ENCODE data around the gene DGKB.

DNA sequence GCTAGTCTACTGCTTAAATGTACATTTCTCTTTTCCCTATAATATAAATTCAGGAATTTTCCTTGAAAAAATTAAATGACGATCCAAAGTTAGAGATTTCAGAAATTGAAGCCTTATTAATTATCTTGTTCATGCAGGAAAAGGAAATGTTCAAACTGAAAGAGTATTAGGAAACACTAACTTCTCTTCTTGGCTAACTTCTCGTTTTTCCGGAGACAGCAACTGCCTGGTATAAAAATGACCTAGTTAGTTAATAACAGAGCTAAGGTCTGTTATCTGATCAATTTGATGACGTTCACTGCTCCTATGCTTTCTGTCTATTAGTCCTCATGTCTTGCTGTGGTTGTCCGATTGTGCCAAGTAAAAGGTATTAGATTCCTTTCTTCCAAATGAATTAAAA lies 212.5 kb downstream of the DGKB start:
- TF ChIP-seq CTCF (IDR thresholded peaks at IDR 0.05) (no peak), TAF1 (IDR thresholded peaks at IDR 0.05; ENCODE audit: borderline replicate concordance, low read depth, low read length) (no peak), POLR2AphosphoS5 (IDR thresholded peaks at IDR 0.05; ENCODE audit: low read depth, low read length) (no peak), NFIC (IDR thresholded peaks at IDR 0.05; ENCODE audit: borderline replicate concordance) (no peak), FOSL2 (IDR thresholded peaks at IDR 0.05; ENCODE audit: borderline replicate concordance, low read depth) (no peak), YY1 (IDR thresholded peaks at IDR 0.05; ENCODE audit: low read depth) (no peak), NRF1 (IDR thresholded peaks at IDR 0.05; ENCODE audit: low read depth, low read length) (no peak), RAD21 (IDR thresholded peaks at IDR 0.05; ENCODE audit: low read length) (no peak)
- TF ChIP-seq, protein P1, sequence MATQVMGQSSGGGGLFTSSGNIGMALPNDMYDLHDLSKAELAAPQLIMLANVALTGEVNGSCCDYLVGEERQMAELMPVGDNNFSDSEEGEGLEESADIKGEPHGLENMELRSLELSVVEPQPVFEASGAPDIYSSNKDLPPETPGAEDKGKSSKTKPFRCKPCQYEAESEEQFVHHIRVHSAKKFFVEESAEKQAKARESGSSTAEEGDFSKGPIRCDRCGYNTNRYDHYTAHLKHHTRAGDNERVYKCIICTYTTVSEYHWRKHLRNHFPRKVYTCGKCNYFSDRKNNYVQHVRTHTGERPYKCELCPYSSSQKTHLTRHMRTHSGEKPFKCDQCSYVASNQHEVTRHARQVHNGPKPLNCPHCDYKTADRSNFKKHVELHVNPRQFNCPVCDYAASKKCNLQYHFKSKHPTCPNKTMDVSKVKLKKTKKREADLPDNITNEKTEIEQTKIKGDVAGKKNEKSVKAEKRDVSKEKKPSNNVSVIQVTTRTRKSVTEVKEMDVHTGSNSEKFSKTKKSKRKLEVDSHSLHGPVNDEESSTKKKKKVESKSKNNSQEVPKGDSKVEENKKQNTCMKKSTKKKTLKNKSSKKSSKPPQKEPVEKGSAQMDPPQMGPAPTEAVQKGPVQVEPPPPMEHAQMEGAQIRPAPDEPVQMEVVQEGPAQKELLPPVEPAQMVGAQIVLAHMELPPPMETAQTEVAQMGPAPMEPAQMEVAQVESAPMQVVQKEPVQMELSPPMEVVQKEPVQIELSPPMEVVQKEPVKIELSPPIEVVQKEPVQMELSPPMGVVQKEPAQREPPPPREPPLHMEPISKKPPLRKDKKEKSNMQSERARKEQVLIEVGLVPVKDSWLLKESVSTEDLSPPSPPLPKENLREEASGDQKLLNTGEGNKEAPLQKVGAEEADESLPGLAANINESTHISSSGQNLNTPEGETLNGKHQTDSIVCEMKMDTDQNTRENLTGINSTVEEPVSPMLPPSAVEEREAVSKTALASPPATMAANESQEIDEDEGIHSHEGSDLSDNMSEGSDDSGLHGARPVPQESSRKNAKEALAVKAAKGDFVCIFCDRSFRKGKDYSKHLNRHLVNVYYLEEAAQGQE (IDR thresholded peaks at IDR 0.05; ENCODE audit: low read depth, low read length) = no peak
- TF ChIP-seq, protein P2, sequence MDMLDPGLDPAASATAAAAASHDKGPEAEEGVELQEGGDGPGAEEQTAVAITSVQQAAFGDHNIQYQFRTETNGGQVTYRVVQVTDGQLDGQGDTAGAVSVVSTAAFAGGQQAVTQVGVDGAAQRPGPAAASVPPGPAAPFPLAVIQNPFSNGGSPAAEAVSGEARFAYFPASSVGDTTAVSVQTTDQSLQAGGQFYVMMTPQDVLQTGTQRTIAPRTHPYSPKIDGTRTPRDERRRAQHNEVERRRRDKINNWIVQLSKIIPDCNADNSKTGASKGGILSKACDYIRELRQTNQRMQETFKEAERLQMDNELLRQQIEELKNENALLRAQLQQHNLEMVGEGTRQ (IDR thresholded peaks at IDR 0.05; ENCODE audit: borderline replicate concordance, low read depth, low read length) = no peak

Measured in SK-N-SH (cell line).